GM21529 (cell line): ENCODE data around the gene CEP41.
A peak's percentile ranks its signal among the peaks of the same experiment; 100 is the strongest.
"Not testable (repeated sequence)": the region's sequence is repeated elsewhere in the genome, so short reads cannot be mapped to it uniquely, and the experiment has no call there.

Experiments
- ATAC-seq: cut with Tn5 transposase; IDR thresholded peaks from one replicate; pipeline ENCODE4 v1.9.1; 2021; ENCODE audit not compliant: unreplicated experiment

Gene CEP41

GRCh38 chr7:130463553-130464434 is 23.0 kb upstream of the CEP41 start:
- ATAC-seq: no peak

- no peak for ATAC-seq
Observed at GRCh38 chr7:130461272-130461671, 20.5 kb upstream of the CEP41 start.

GRCh38 chr7:130458257-130458656 is 17.4 kb upstream of the CEP41 start:
- ATAC-seq: peak; percentile 68

DNA sequence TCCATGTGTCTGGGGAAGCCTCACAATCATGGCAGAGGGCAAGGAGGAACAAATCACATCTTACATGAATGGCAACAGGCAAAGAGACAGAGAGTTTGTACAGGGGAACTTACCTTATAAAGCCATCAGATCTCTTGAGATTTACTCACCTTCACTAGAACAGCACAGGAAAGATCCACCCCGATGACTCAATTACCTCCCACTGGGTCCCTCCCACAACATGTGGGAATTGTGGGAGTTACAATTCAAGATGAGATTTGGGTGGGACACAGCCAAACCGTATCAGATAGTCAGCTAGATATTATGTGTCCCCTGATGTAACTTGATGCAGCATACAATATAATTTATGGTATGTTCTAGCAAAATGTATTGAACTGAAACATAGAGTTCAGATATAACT is 14.1 kb upstream of the CEP41 start:
- no peak for ATAC-seq

- no peak for ATAC-seq
Observed at GRCh38 chr7:130452951-130453350, 12.1 kb upstream of the CEP41 start.

DNA sequence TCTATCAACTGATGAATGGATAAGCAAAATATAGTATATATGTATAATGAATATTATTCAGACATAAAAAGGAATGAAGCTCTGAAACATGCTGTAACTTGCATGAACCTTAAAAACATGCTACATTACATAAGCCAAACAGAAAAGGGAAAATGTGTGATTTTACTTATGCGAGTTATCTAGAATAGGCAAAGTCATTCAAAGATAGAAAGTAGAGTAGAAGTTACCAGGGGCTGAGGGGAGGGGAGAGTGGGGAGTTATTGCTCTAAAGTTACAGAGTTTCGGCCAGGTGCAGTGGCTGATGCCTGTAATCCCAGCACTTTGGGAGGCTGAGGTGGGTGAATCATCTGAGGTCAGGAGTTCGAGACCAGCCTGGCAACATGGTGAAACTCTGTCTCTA is 10.5 kb upstream of the CEP41 start:
- ATAC-seq: not testable (repeated sequence)

GRCh38 chr7:130446259-130446658 is 5.4 kb upstream of the CEP41 start:
- no peak for ATAC-seq

DNA sequence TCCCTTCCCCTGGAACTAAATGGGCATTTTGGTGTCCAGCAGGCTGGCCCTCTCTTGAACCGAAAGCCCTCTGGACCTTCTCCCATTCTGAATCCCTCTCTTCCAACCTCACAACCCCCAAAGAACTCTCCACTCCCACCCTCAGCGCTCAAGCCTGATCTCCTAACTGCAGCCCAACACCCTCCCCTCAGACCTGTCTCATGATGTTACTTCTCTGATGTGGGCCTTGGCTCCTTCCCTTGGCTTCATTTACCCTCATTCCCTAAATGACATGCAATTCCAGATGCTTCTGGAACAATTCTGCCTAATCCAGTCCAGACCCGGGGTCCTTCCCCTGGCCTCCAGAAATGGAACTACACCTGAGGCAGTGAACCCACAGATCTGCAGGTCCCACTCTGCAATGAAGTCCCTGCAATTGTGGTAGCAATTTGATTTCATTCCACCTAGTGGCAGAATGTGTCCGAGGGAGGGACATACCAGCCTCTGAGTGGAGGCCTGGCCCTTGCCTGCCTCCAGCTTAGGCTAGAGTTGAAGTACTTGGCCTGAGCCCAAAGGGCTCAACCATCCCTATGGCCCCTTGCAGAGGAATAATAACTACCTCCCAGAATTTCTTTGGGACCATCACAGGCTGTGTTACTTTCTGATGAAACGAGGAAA is 4.1 kb upstream of the CEP41 start:
- no peak for ATAC-seq

DNA sequence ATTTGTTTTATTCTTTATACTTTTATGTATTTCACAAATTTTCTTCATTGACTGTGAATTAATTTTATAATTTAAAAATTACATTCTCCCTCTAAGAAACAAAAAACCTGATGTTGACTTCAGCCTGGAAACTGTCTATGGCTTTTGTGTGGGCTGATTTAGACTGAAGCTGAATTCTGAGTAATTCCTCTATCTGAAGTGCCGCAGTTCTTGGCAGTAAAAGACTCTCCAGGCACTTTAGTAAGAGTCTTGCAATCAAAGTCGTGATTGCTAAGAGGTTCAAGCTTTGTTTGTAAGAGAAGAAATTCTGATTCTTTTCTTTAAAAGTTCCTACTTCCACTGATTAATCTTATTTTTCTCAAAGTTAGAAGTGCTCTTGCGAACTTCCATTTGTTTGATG is 3.4 kb upstream of the CEP41 start:
- ATAC-seq: no peak

- ATAC-seq: no peak
Observed at GRCh38 chr7:130442601-130443000, 1.8 kb upstream of the CEP41 start.

DNA sequence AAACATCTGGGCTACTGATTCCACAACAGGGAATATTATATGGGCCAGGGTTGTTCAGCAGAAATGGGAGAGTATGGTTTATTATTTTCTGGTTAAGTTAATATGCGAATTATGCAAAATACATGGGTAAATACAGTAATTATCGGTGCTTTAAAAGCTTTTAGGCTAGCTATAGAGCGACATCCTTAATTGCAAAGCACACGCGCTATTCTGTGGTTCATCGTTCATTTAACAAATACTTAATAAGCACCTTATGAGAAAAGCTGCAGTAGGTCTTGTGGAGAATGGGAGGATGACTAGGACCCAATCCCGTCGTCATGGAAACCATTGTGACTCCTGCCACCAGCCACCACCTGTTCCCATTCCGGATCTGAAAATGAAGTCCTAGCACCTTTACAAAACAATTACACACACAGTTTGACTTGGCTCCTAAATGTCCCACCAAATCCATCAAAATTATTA is 623 bp upstream of the CEP41 start:
- no peak for ATAC-seq

GRCh38 chr7:130436253-130436652 is 4.6 kb downstream of the CEP41 start:
- ATAC-seq: no peak

DNA sequence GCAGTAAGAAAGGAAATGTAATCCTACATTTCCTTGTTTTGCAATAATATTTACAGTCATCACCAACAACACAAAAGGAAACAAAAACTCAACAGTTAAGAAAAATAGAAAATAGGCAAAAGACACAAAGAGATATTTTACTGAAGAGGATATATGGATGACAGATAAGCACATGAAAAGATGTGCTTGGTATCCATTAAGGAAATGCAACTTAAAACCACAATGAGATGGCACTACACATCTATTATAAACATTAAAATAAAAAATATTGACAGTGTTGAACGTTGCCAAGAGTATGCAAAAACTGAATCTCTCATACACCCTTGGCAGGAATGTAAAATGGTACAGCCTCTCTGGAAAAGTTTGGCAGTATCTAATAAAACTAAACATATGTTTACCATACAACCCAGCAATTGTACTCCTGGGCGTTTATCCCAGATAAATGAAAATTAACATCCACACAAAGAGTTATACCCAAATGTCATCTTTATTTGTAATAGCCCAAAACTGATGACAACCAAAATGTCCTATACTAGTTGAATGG is 5.4 kb downstream of the CEP41 start:
- ATAC-seq: no peak

DNA sequence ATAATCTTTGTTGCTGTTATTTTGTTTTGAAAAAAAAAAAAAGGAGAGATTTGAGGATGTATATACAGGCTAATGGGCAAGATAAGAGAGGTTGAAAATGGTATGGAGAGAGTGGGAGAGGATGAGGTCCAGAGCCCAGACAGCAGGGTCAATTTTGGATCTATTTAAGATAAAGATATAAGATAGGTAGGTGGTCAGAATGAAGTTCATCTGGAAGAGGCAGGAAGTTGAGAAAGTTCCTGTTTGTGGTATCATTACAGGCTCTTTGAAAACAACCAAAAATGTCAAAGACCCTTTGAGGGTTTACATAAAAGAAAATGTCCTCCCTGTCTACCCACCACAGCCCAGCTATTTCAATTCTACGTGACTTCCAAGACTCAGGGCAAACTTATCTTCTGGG is 7.5 kb downstream of the CEP41 start:
- no peak for ATAC-seq

DNA sequence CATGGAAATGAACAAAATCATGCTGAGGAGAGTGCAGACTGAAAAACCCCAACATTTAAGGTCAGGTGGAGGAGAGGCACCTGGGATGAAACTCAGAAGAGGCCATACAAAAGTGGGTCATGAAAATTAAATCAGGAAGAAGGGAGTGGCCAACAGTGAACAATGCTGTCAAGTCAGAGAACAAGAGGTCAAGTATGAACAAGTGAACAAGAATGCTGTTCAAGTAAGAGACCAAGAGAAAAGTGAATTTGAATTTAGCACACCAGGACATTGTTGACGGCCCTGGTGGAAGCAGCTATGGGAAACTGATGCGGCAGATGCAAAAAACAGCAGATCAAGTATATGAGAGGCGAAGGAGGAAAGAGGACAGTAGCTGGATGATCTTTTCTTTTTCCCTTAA is 7.9 kb downstream of the CEP41 start:
- no peak for ATAC-seq

GRCh38 chr7:130430841-130431666 is 9.8 kb downstream of the CEP41 start:
- no peak for ATAC-seq

GRCh38 chr7:130430115-130430514 is 10.7 kb downstream of the CEP41 start:
- ATAC-seq: no peak

DNA sequence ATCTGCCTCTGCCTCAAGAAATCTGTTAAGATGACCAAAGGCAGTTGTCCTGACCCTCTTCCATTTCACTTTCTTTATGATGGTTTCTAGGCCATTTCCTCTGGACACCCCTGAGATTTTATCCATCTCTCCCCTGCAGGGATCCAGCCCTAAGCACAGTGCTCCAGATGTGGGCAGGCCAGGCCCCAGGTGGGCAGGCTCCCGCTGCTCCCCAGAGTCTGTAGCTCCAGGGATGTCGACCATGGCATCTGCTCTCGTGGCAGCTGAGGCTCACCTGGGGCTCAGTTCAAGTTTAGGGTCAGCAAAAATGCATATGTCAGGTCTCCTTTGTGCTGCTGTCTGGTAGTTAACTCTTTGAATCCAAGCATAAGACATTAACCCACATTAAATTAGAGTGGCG is 11.8 kb downstream of the CEP41 start:
- no peak for ATAC-seq

GRCh38 chr7:130426564-130426963 is 14.3 kb downstream of the CEP41 start:
- ATAC-seq: no peak

GRCh38 chr7:130425796-130426195 is 15.0 kb downstream of the CEP41 start:
- no peak for ATAC-seq

- ATAC-seq: no peak
Observed at GRCh38 chr7:130423501-130424037, 17.2 kb downstream of the CEP41 start.
